Measurements from ENCODE around the gene NEK2.
"Not testable (repeated sequence)": the region's sequence is repeated elsewhere in the genome, so short reads cannot be mapped to it uniquely, and the experiment has no call there.

Gene NEK2

GRCh38 chr1:211675230-211676105 is at the start of gene NEK2:
NEK2 (minus strand) TSS chr1:211675621; CDS start chr1:211675479, 142 bp downstream.
- H3K4me3 ChIP-seq (ENCODE audit: low read depth, low read length): peak within 1 kb of the TSS; percentile 64
- peak; percentile 58 for DNase-seq (ENCODE audit: low read depth)

GRCh38 chr1:211724687-211725196 is 49.3 kb upstream of the NEK2 start:
- peak; percentile 35 for DNase-seq (ENCODE audit: low read depth)
- no peak overlapping the region for H3K4me3 ChIP-seq (ENCODE audit: low read depth, low read length)

GRCh38 chr1:211723273-211723672 is 47.9 kb upstream of the NEK2 start:
- no peak overlapping the region for H3K4me3 ChIP-seq (ENCODE audit: low read depth, low read length)
- DNase-seq (ENCODE audit: low read depth): no peak

GRCh38 chr1:211722277-211723175 is 47.1 kb upstream of the NEK2 start:
- DNase-seq (ENCODE audit: low read depth): no peak
- no peak overlapping the region for H3K4me3 ChIP-seq (ENCODE audit: low read depth, low read length)

- DNase-seq (ENCODE audit: low read depth); H3K4me3 ChIP-seq (ENCODE audit: low read depth, low read length): not testable (repeated sequence)
Measured at GRCh38 chr1:211716555-211716954, 41.1 kb upstream of the NEK2 start.

- no peak overlapping the region for H3K4me3 ChIP-seq (ENCODE audit: low read depth, low read length)
Measured at GRCh38 chr1:211715971-211716370, 40.5 kb upstream of the NEK2 start.

GRCh38 chr1:211714154-211714553 is 38.7 kb upstream of the NEK2 start:
- no peak overlapping the region for H3K4me3 ChIP-seq (ENCODE audit: low read depth, low read length)
- no peak for DNase-seq (ENCODE audit: low read depth)

More at GRCh38 chr1:211715971-211716370, 40.5 kb upstream of the NEK2 start:
- no peak for DNase-seq (ENCODE audit: low read depth)

- H3K4me3 ChIP-seq (ENCODE audit: low read depth, low read length): no peak overlapping the region
- no peak for DNase-seq (ENCODE audit: low read depth)
Measured at GRCh38 chr1:211713231-211713630, 37.8 kb upstream of the NEK2 start.

GRCh38 chr1:211711315-211711705 is 35.9 kb upstream of the NEK2 start:
- H3K4me3 ChIP-seq (ENCODE audit: low read depth, low read length): no peak overlapping the region
- no peak for DNase-seq (ENCODE audit: low read depth)

DNA sequence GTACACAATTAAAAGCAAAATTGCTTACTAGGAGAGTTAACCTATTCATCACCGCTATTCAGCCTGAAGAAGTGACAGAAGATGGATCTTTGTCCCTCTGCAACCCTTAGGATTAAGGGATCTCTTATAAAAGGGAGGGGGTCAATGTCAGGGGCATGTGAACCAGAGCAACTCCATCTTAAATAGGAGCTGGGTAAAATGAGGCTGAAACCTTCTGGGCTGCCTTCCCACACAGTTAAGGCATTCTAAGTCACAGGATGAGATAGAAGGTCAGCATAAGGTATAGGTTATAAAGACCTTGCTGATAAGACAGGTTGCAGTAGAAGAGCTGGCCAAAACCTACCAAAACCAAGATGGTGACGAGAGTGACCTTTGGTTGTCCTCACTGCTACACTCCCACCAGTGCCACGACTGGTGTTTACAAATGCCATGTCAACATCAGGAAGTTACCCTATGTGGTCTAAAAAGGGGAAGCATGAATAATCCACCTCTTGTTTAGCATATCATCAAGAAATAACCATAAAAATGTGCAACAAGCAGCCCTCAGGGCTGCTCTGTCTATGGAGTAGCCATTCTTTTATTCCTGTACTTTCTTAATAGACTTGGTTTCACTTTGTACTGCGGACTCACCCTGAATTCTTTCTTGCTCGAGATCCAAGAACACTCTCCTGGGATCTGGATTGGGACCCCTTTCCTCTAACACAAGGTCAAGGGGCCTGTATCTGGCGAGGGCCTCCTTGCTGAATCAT is 35.3 kb upstream of the NEK2 start:
- no peak for DNase-seq (ENCODE audit: low read depth)
- no peak overlapping the region for H3K4me3 ChIP-seq (ENCODE audit: low read depth, low read length)

DNA sequence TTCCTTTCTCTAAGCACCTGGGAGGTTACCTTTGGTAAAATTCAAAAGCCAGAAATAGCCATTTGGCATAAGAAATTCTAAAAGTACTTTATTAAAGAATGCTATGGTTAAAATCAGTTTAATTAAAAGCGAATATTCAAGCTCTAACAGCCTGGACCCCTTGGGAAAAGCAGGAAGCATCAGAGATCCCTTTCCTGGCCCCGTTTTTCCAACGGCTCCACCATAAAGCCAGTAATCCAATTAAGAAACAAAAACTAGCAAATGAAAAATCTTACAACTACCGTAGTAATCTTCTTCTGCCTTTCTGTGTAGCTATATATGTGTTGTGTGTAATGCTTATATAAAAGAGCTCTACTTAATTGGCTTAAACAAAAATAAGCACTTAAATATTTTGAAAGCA is 33.5 kb upstream of the NEK2 start:
- DNase-seq (ENCODE audit: low read depth): no peak
- no peak overlapping the region for H3K4me3 ChIP-seq (ENCODE audit: low read depth, low read length)

GRCh38 chr1:211708006-211708405 is 32.6 kb upstream of the NEK2 start:
- DNase-seq (ENCODE audit: low read depth): no peak
- no peak overlapping the region for H3K4me3 ChIP-seq (ENCODE audit: low read depth, low read length)

GRCh38 chr1:211705467-211706091 is 30.2 kb upstream of the NEK2 start:
- DNase-seq (ENCODE audit: low read depth): no peak
- H3K4me3 ChIP-seq (ENCODE audit: low read depth, low read length): no peak overlapping the region

DNA sequence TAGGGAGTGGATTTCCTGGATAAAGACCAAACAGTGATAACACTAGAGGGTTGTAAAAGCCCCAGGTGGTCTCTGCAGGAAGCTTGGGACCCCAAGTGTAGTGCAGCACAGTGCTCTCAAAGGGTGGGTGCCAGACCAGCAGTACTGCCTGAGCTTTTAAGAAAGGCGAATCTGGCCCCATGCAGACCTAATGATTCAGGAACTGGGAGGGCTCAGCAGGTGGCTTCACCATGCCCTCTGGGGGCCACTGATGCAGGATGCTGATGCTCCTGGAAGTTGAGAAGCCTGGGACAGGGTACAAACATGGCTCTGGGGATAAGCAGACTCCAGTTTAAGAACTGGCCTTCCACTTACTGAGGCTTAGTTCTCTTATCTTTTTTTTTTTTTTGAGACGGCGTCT is 29.1 kb upstream of the NEK2 start:
- H3K4me3 ChIP-seq (ENCODE audit: low read depth, low read length): no peak overlapping the region
- no peak for DNase-seq (ENCODE audit: low read depth)

GRCh38 chr1:211703812-211704537 is 28.6 kb upstream of the NEK2 start:
- no peak overlapping the region for H3K4me3 ChIP-seq (ENCODE audit: low read depth, low read length)
- no peak for DNase-seq (ENCODE audit: low read depth)

DNA sequence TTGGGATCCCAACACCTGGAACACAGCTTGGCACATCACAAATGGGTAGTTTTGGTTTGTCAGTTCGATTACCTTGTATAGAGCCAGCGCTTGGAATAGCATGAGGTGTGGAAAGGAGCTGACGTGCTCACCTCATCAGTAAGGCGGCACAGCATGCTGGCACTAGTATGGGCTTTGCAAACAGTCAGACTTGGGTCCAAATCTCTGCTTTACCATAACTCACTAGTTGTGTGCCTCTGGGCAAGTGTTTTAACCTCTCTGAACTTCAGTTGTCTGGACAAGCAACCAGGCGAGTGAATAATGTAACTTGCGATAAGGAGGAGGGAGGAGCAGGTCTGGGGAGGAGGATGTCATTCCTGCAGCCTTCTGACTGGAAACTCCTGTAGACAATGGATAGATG is 26.3 kb upstream of the NEK2 start:
- no peak overlapping the region for H3K4me3 ChIP-seq (ENCODE audit: low read depth, low read length)
- no peak for DNase-seq (ENCODE audit: low read depth)

DNA sequence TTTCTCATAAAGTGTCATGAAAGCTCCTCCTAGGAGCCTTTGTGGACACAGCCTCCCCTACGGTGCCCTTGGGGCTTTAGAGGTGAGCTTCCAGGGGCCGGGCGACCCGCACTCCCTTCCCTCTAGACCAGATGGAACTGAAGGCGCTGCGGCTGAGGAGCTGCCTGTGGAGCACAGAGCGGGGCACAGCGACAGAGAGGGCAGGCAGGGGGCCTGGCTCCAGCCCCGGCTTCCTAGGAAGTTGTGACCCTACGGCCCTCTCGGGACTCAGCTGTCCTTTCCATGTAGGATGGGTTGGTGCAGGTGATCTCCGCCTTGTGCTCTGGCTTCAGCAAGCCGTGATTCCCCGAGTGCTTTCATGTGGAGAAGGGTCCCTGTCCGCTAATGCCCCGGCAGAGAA is 23.6 kb upstream of the NEK2 start:
- no peak for DNase-seq (ENCODE audit: low read depth)

More for the DNA sequence above, 23.6 kb upstream of the NEK2 start:
- H3K4me3 ChIP-seq (ENCODE audit: low read depth, low read length): no peak overlapping the region
